Measurements from ENCODE around the gene GP1BA.
"Not testable (repeated sequence)": the region's sequence is repeated elsewhere in the genome, so short reads cannot be mapped to it uniquely, and the experiment has no call there.

Gene GP1BA

GRCh38 chr17:4901108-4901647 is 30.9 kb upstream of the GP1BA start:
- H3K4me3 ChIP-seq (ENCODE audit: low read depth, low read length) = no peak overlapping the region

- H3K4me3 ChIP-seq (ENCODE audit: low read depth, low read length) = no peak overlapping the region
Measured at GRCh38 chr17:4901648-4902344, 30.3 kb upstream of the GP1BA start.

- H3K4me3 ChIP-seq (ENCODE audit: low read depth, low read length) = no peak overlapping the region
Measured at GRCh38 chr17:4902540-4902939, 29.5 kb upstream of the GP1BA start.

- H3K4me3 ChIP-seq (ENCODE audit: low read depth, low read length) = no peak within 1 kb of the TSS
Measured at GRCh38 chr17:4903051-4903818, 28.8 kb upstream of the GP1BA start, which contains the start of gene CHRNE. Gene CHRNE, minus strand, starts transcription at chr17:4903098. Its CDS starts 35 bp downstream, at chr17:4903063.

- not testable (repeated sequence) for H3K4me3 ChIP-seq (ENCODE audit: low read depth, low read length)
Measured at GRCh38 chr17:4906642-4907041, 25.4 kb upstream of the GP1BA start.

- no peak overlapping the region for H3K4me3 ChIP-seq (ENCODE audit: low read depth, low read length)
Measured at GRCh38 chr17:4908301-4908700, 23.8 kb upstream of the GP1BA start.

- H3K4me3 ChIP-seq (ENCODE audit: low read depth, low read length) = no peak overlapping the region
Measured at GRCh38 chr17:4908711-4909496, 23.2 kb upstream of the GP1BA start.

- H3K4me3 ChIP-seq (ENCODE audit: low read depth, low read length) = no peak overlapping the region
Measured at GRCh38 chr17:4913994-4914393, 18.1 kb upstream of the GP1BA start.

- not testable (repeated sequence) for H3K4me3 ChIP-seq (ENCODE audit: low read depth, low read length)
Measured at GRCh38 chr17:4914551-4914950, 17.5 kb upstream of the GP1BA start.

- H3K4me3 ChIP-seq (ENCODE audit: low read depth, low read length) = no peak overlapping the region
Measured at GRCh38 chr17:4919511-4920047, 12.5 kb upstream of the GP1BA start.

GRCh38 chr17:4920351-4921048 is 11.6 kb upstream of the GP1BA start:
- no peak overlapping the region for H3K4me3 ChIP-seq (ENCODE audit: low read depth, low read length)

- no peak overlapping the region for H3K4me3 ChIP-seq (ENCODE audit: low read depth, low read length)
Measured at GRCh38 chr17:4921320-4921719, 10.8 kb upstream of the GP1BA start.

- H3K4me3 ChIP-seq (ENCODE audit: low read depth, low read length) = not testable (repeated sequence)
Measured at GRCh38 chr17:4926577-4927335, 5.3 kb upstream of the GP1BA start.

- H3K4me3 ChIP-seq (ENCODE audit: low read depth, low read length) = no peak overlapping the region
Measured at GRCh38 chr17:4928881-4929280, 3.2 kb upstream of the GP1BA start.

- no peak overlapping the region for H3K4me3 ChIP-seq (ENCODE audit: low read depth, low read length)
Measured at GRCh38 chr17:4932756-4933155, 679 bp downstream of the GP1BA start.

GRCh38 chr17:4933646-4934045 is 1.6 kb downstream of the GP1BA start:
- no peak overlapping the region for H3K4me3 ChIP-seq (ENCODE audit: low read depth, low read length)

GRCh38 chr17:4934173-4934979 is 2.3 kb downstream of the GP1BA start:
- H3K4me3 ChIP-seq (ENCODE audit: low read depth, low read length) = no peak overlapping the region

- no peak overlapping the region for H3K4me3 ChIP-seq (ENCODE audit: low read depth, low read length)
Measured at GRCh38 chr17:4935650-4936049, 3.6 kb downstream of the GP1BA start.

- no peak overlapping the region for H3K4me3 ChIP-seq (ENCODE audit: low read depth, low read length)
Measured at GRCh38 chr17:4936436-4936835, 4.4 kb downstream of the GP1BA start.

Measured in iPS-11a (cell line).